ENCODE results near the gene PCBD1. TPM values are rescaled to one million over a fixed set of nuclear protein-coding genes. Genes with fewer than 3 reads are reported as not detected.

Gene PCBD1
- total RNA-seq, 1 donor from 2014 or later = 117 TPM

GRCh38 chr10:70853038-70853437 lies 35.3 kb downstream of the PCBD1 start:
- DNase-seq = no peak
- Histone ChIP-seq H3K36me3 (peaks cover 58% of the 10 kb centered on the region), H3K9me3 (no peaks in the 10 kb centered on the region), H3K27me3 (no peaks in the 10 kb centered on the region), H3K4me3 (no peak overlapping the region), H3K27ac (no peak overlapping the region), H3K4me1 (no peaks in the 10 kb centered on the region)
- TF ChIP-seq CTCF (IDR thresholded peaks at IDR 0.05) = no peak
- intact Hi-C loops (cut with DNase I) = no loop called here
- no peak for ATAC-seq

- no peak for DNase-seq
- Histone ChIP-seq H3K36me3 (peaks cover 47% of the 10 kb centered on the region), H3K27me3 (no peaks in the 10 kb centered on the region), H3K4me3 (no peak overlapping the region), H3K9me3 (no peaks in the 10 kb centered on the region), H3K4me1 (no peaks in the 10 kb centered on the region), H3K27ac (no peak overlapping the region)
- TF ChIP-seq CTCF (IDR thresholded peaks at IDR 0.05) = no peak
- intact Hi-C loops (cut with DNase I) = no loop called here
- no peak for ATAC-seq
Observed at GRCh38 chr10:70851597-70852475, 36.5 kb downstream of the PCBD1 start.

- intact Hi-C loops (cut with DNase I) = no loop called here
- H3K27me3 ChIP-seq = no peaks in the 10 kb centered on the region
- H3K9me3 ChIP-seq = no peaks in the 10 kb centered on the region
- H3K4me1 ChIP-seq = no peaks in the 10 kb centered on the region
- peaks cover 57% of the 10 kb centered on the region for H3K36me3 ChIP-seq
- ATAC-seq = no peak
- TF ChIP-seq CTCF (IDR thresholded peaks at IDR 0.05) = no peak
- no peak overlapping the region for H3K4me3 ChIP-seq
- H3K27ac ChIP-seq = no peak overlapping the region
- no peak for DNase-seq
Observed at GRCh38 chr10:70850097-70850496, 38.3 kb downstream of the PCBD1 start.

- ATAC-seq = no peak
- Histone ChIP-seq H3K27me3 (no peaks in the 10 kb centered on the region), H3K9me3 (no peaks in the 10 kb centered on the region), H3K36me3 (peaks cover 57% of the 10 kb centered on the region), H3K4me3 (no peak overlapping the region), H3K27ac (no peak overlapping the region), H3K4me1 (no peaks in the 10 kb centered on the region)
- intact Hi-C loops (cut with DNase I) = no loop called here
- no peak for DNase-seq
- TF ChIP-seq CTCF (IDR thresholded peaks at IDR 0.05) = no peak
Observed at GRCh38 chr10:70849582-70850016, 38.8 kb downstream of the PCBD1 start.

GRCh38 chr10:70847659-70848360 lies 40.6 kb downstream of the PCBD1 start:
- Histone ChIP-seq H3K36me3 (peaks cover 40% of the 10 kb centered on the region), H3K4me3 (no peak overlapping the region), H3K27ac (no peak overlapping the region), H3K9me3 (no peaks in the 10 kb centered on the region), H3K27me3 (no peaks in the 10 kb centered on the region), H3K4me1 (no peaks in the 10 kb centered on the region)
- DNase-seq = no peak
- intact Hi-C loops (cut with DNase I) = no loop called here
- no peak for ATAC-seq
- no peak for TF ChIP-seq CTCF (IDR thresholded peaks at IDR 0.05)
